Activated CD4-positive, CD25-positive, alpha-beta regulatory T cell treated with anti-CD3 and anti-CD28 coated beads, Interleukin-2, amount 50 U/mL, for 16 hours (primary cell): ENCODE results near the gene ZNF777.
"Not testable (repeated sequence)": the region's sequence is repeated elsewhere in the genome, so short reads cannot be mapped to it uniquely, and the experiment has no call there.

Source experiments
- DNase-seq: peaks from one replicate; pipeline ENCODE4 v3.0.0-alpha.2; 2020; ENCODE audit warnings: low read depth, low spot score

Gene ZNF777

GRCh38 chr7:149420006-149420405, 40.9 kb downstream of the ZNF777 start:
- no peak for DNase-seq

DNA sequence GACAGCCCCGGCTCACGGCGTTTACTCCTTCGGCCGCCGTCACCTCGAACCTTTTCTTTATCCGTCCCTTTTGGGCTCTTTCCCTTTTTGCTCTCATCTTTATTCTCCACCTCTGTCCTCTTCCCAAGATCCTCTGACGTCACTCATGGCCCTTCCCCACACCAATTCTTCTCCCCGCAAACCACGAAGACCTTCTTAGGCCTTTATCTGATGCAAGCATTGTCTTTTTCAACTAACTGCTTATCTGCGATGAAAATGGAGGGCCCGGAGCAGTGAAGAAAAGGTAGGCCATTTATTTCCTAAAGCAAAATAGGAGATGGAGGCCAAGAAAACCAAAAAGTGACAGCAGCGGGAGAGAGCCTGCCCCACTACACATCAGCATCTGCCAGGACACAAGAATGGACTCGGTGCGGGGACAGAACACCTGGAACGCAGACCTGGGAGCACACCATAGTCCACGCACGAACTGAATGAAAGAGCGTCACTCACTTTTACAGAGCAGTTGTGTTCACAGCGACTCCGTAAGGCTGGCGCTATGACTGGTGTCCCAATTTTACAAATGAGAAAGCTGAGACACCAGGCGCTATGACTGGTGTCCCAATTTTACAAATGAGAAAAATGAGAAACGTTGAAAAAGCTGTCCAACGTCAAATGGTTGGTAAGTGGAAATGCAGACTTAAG, 45.3 kb downstream of the ZNF777 start:
- DNase-seq = no peak

GRCh38 chr7:149414745-149415390, 46.0 kb downstream of the ZNF777 start:
- DNase-seq = no peak

DNA sequence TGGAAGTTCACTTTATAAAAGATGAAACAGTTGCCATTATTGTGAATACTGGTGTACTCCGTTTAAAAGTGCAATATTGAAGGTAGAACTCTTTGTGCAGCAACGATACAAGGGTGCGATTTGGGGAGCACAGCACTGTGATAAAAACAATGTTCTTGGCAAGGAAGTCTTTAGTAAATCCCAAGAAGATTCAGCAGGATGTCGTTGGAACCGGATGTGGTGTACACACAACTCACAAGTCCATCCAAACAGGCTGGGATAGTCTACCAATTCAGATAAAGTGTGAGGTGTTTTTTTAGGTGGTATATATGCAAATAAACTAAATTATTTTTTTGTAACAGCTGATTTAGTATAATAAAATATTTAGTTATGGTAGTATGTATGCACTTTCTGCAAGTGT, 46.7 kb downstream of the ZNF777 start:
- no peak for DNase-seq

GRCh38 chr7:149413083-149413482, 47.8 kb downstream of the ZNF777 start:
- DNase-seq = not testable (repeated sequence)

DNA sequence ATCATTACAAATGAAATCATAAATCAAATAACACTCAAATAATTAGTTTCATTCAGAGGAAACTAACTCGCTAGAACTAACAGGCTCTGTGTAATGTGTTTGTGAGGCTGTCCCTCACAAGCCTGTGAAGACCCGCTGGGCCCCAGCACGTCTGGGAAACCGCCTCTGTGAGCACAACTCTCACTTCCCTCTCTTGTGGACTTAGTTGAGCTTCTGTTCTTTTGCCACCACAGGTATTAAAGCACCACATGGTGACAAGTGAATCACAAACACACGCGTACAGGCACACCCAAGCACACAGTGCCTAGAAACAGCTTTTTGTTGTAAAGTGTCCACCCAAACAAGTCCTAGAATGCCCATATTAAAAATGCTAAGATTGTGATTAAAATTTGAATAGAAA, 51.0 kb downstream of the ZNF777 start:
- DNase-seq = no peak

GRCh38 chr7:149404825-149405224, 56.0 kb downstream of the ZNF777 start:
- no peak for DNase-seq

GRCh38 chr7:149404396-149404795, 56.5 kb downstream of the ZNF777 start:
- no peak for DNase-seq

DNA sequence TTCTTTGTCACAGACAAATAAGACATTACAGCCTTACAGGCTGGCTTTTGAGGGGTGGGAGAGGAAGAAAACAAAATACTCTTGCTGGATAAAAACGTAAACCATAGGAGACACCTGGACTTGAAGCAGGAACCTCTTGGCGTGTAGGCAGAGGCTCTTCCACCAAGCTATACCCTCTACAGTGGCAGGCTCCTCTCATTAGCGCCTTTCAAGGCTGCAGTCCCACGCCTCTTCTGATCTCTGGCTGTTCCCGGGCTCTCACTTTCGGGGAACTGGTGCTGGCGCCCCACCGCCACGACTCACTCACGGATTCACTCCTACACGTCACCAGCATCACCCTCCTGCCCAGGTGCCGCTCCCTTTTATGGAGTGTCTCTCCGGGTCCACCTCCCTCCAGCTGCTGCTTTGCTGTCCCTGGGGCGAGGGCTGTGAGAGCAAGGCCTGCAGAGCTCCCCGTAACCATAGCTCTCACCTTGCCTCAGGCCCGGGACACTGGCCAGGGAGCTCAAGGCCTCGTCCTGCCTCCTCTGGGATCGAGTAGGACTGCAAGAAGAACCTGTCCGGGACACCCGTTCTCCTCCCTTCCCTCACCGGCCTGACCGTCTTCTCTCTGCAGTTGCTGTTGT, 62.6 kb downstream of the ZNF777 start:
- no peak for DNase-seq

DNA sequence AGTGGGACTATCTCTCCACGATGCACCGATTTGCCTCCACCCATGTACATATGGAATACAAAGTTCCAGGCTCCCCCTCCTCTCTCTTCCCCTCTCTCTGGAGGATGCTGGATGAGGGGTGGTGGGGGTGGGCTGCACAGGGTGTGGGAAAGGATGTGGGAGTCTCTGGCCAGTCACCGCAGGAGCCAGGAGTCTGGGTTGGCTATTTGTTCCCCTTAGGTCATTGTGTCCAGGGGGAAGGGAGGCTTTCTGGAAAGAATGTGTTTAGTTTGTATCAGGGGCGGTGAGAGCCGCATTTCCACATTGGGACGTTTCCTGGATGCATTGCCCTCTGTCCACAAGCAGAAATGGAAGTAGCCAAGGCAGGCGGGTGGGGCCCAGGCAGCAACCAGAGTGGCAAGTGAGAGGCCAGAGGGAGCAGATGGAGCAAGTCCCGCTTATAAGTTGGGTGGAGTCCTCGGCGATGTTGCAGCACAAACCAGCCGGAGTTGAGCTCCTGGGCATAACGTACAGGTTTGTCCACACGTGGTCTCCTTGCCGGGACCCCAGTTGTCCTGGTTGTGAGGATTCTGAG, 63.3 kb downstream of the ZNF777 start:
- no peak for DNase-seq

GRCh38 chr7:149388550-149389335, 72.1 kb downstream of the ZNF777 start:
- DNase-seq = not testable (repeated sequence)

- not testable (repeated sequence) for DNase-seq
Measured at GRCh38 chr7:149386514-149386913, 74.3 kb downstream of the ZNF777 start.

DNA sequence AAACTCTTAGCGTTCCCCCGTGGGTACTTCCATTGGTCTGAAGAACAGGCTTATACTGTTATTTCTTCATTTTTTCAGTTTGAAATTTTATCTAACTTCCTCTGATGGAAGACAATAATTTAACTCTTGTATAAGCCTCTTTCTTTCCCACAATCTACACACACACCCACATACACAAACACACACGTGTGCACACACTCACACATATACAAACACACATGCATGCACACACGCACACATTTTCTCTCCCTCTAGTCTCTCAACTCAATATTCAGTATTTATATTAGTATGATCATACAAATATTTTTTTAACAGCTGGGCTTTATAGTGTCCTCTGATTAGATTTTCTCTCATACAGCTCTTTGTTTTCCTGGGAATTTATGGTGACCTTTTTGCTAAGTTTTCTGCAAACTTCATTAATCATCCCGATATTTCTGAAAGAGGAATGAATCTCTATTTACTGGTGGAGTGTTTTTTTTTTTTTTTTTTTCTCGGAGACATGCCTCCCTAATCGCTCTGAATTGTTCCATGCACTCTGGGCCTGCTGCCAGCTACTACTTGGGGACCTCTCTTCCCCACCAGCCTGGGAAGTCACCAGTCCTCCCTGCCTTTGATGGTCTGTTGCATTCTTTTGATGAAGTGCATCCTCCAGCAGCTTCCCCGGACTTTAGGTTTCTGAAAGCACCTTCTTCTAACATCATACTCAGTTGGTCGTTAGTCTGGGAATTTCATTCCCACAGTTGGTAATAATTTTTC, 75.5 kb downstream of the ZNF777 start:
- DNase-seq = no peak
